Renal pelvis (tissue), 4 donors: ENCODE data around the gene FCHO2. TPM values are rescaled to one million over a fixed set of nuclear protein-coding genes. Genes with fewer than 3 reads are reported as not detected.
"Not testable (repeated sequence)": the region's sequence is repeated elsewhere in the genome, so short reads cannot be mapped to it uniquely, and the experiment has no call there.

Source experiments
- DNase-seq: peaks from one replicate; pipeline ENCODE4 v3.0.0-alpha.2; 2013
- polyA plus RNA-seq, 3 donors: library from polyadenylated mRNA; unstranded; fragments of 120-200 nt; gene quantifications; one replicate each; pipeline ENCODE4 v1.2.1, GENCODE V29; 2013; ENCODE audit not compliant: insufficient read length in 3 of 3

Gene FCHO2
- polyA plus RNA-seq, 3 donors: 23.7 to 37.2 (median 35.2) TPM

DNA sequence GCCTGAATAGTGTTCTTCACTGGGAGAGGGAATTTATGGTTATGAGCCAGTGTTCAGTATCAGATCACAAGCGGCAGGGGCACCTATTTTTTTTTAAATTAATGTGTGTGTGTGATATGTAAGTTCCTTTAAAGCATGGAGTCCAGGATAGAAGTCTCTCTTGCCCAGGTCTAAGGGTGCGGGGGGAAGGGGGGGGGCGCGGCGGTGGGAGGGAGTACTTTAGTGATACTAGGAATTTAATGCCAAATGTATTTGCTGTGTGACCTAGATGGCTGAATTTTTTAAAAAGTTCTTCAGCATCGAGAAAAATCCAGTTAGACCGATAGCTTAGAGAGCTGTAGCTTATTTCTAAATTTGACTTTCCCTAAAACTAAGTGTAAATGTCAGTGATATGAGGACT lies 1.5 kb upstream of the FCHO2 start:
- DNase-seq: no peak

DNA sequence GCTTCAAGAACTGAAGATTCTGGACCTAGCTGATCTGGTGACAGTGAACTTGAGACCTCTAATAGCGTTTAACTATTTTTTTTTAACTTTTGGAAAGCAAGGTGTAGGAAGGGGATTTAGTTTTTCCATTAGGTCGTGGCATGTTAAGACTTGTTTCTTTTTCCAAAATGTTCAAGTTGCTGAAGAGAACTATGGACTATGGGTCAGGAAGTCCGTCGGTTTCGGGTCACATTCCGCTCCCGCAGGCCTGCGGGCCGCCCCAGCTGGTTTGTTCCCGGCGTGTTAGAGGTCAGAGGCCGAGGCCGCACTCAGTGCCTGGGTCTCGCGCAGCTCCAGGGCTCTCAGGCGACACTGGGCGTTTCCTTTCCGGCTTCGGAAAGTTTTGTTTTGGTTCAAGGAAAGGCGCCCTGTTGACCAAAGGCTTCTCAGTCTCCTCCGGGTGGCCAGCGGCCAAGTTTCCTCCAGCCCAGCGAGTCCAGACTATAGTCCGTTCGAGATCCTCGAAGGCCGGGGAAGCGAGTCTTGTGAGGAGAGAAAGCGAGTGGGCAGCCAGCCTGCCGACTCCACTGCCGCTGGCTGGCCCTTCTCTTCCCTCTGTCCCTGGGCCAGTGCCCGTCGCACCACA lies 586 bp upstream of the FCHO2 start:
- peak; percentile 50 for DNase-seq

DNA sequence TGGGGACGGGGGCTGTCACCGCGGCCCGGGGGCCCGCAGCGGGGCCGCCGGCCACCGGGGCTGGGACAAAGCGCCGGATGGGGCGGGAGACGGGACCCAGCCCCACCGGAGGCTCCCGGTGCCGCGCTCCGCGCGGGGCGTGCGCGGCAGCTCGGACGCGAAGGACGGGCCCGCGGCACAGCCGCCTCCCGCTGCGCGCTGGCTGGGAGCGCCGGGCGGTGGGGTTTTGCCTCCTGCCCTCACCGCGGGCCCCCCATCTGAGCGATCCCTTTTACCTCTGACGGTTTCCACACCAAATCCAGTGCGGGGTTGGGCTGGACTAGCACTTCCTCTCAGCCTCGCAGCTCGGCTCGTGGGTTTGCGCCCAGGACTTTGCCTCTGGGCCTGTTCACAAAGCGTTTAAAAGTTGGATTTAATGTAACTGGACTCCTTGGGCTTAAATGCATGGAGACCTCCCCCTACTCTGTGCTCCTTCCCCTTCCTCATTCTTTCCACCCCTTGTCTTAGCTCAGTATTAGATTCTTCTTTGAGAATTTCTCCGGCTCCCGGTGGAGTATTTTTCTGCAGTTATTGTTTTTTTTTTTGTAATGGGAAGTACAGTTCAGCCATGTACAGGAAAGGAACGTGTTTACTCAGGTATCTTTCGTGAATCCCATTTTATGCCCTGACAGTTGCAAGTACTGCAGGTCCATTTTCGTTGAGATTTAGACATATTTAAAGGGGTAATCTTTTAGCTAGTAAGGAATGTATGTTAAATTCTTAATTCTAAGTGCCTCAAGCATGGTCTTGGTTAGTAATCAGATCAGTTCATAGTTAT lies 691 bp downstream of the FCHO2 start:
- DNase-seq: peak; percentile 74

GRCh38 chr5:72957337-72957736 lies 1.5 kb downstream of the FCHO2 start:
- no peak for DNase-seq

GRCh38 chr5:72959257-72959656 lies 3.4 kb downstream of the FCHO2 start:
- DNase-seq: no peak

DNA sequence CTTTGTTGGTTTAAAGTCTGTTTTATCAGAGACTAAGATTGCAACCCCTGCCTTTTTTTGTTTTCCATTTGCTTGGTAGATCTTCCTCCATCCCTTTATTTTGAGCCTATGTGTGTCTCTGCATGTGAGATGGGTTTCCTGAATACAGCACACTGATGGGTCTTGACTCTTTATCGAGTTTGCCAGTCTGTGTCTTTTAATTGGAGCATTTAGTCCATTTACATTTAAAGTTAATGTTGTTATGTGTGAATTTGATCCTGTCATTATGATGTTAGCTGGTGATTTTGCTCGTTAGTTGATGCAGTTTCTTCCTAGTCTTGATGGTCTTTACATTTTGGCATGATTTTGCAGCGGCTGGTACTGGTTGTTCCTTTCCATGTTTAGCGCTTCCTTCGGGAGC lies 18.6 kb downstream of the FCHO2 start:
- DNase-seq: not testable (repeated sequence)

GRCh38 chr5:72976810-72977209 lies 21.0 kb downstream of the FCHO2 start:
- not testable (repeated sequence) for DNase-seq

GRCh38 chr5:72985719-72986118 lies 29.9 kb downstream of the FCHO2 start:
- no peak for DNase-seq

DNA sequence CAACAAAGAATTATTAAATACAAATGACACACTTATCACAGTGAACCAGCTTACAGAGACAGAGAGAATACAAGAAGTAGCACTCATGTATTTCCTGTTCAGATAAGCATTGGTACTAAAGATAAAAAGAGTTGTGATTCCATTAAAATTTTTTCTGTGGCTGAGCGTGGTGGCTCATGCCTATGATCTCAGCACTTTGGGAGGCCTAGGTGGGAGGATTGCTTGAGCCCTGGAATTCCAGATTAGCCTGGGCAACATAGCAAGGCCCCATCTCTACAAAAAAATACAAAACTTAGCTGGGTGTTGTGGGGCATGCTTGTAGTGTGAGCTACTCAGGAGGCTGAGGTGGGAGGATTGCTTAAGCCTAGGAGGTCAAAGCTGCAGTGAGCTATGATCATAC lies 32.9 kb downstream of the FCHO2 start:
- DNase-seq: no peak

DNA sequence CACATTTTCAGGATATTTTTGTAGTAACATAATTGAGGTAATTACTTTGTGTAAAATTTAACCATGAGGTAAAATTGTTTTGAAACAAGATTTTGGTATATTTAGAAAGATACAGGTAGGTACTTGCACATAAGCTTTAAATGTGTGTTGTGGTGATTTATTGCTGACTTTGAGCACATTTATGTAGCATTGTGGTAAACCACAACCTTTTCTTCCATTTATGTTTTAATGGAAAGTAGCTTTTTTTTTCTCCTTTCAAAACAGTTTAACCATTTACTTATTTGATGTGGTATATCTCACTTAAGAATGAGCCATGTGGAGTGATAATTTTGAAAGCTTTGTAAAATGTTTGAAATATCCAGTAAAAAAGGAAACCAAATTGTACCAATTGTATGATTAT lies 35.6 kb downstream of the FCHO2 start:
- DNase-seq: no peak

DNA sequence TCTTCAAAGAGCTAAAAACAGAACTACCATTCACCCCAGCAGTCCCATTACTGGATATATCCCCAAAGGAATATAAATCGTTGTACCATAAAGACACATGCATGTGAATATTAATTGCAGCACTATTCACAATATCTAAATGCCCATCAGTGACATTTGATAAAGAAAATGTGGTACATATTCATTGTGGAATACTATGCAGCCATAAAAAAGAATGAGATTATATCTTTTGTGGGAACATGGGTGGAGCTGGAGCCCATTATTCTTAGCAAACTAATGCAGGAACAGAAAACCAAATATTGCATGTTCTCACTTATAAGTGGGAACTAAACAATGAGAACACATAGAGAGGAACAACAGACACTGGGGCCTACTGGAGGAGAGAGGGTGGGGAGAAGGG lies 38.7 kb downstream of the FCHO2 start:
- DNase-seq: no peak

GRCh38 chr5:72996632-72997031 lies 40.8 kb downstream of the FCHO2 start:
- no peak for DNase-seq

- no peak for DNase-seq
Observed at GRCh38 chr5:72999916-73000315, 44.1 kb downstream of the FCHO2 start.

DNA sequence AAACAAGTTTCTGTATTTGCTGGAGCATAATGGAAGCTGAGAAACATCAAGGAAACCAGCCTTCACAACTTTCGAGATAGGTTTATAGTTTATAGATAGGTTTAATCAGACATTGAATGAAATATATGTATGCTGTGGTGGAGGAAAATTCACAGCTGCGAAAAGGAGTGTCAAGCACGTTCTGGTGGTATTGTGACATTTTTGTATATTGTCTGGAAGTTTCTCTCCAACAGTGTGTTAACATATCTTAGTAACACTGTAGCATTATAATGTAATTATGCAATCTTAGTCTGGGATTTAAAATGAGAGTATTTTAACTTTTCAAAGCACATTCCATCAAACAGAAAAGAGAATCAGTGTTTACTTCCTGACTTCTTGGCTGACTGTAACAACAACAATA lies 50.0 kb downstream of the FCHO2 start:
- no peak for DNase-seq

DNA sequence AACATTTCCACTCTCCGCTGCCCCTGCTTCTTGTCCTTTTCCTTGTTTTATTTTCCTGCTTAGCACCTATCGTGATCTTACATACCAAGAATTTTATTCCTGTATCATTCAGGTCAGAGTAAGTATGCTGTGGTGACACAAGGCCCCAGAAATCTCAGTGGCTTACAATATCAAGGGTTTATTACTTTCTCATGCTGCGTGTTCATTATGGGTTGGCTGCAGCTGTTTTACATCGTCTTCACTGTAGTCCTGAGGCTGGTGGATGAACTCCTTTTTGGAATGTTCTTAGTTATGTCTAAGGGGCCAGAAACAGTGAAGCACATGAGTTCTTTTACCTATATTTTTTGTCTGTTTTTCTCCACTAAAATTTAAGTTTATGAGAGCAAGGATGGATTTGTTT lies 51.2 kb downstream of the FCHO2 start:
- DNase-seq: peak; percentile 20

DNA sequence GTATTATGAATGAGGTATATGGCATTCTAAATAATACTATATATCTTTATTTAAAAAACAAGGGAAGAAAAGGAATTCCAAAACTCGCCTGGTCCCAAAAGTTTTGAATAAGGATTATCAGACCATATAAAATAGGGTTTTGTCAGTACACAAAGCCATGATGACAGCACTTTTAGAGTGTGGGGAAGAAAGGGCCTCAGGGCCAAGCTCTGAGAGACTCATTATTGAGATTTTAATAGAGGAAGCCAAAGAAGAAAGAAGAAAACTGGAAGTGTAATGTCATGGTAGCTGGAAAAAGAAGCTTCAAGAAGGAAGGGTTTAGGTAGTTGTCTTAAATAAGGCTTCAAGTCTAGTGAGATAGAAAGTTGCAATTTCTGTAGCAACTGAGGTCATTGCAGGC lies 53.0 kb downstream of the FCHO2 start:
- no peak for DNase-seq

DNA sequence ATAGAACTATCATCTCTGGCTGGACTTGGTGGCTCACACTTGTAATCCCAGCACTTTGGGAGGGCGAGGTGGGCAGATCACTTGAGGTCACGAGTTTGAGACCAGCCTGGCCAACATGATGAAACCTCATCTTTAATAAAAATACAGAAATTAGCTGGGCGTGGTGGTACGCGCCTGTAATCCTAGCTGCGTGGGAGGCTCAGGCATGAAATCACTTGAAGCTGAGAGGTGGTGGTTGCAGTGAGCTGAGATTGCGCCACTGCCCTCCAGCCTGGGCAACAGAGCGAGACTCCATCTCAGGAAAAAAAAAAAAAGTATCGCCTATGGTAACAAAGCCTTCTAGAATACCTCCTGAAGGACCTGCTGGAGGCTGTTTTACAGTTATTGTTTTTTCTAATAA lies 55.8 kb downstream of the FCHO2 start:
- DNase-seq: not testable (repeated sequence)

- DNase-seq: no peak
Observed at GRCh38 chr5:73018892-73019291, 63.1 kb downstream of the FCHO2 start.

DNA sequence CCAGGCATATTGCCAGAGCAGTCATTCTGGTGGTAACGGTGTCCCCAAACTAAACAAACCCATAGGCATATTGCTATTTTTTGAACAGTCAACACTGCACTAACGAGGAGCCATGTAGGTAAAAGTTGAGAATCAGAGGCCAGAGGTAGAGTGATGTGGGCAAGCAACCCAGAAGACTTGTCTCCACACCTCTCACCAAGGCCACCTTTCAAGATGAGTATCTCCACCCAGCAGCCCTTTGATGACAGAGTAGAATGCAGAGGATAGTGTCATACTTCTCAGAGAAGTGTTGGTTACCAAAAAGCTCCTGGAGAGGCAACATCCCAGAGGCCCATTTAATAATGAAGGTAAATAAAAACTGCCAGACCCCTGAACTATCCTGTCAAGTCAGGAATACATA lies 63.9 kb downstream of the FCHO2 start:
- no peak for DNase-seq

GRCh38 chr5:73022471-73023169 lies 66.8 kb downstream of the FCHO2 start:
- no peak for DNase-seq

DNA sequence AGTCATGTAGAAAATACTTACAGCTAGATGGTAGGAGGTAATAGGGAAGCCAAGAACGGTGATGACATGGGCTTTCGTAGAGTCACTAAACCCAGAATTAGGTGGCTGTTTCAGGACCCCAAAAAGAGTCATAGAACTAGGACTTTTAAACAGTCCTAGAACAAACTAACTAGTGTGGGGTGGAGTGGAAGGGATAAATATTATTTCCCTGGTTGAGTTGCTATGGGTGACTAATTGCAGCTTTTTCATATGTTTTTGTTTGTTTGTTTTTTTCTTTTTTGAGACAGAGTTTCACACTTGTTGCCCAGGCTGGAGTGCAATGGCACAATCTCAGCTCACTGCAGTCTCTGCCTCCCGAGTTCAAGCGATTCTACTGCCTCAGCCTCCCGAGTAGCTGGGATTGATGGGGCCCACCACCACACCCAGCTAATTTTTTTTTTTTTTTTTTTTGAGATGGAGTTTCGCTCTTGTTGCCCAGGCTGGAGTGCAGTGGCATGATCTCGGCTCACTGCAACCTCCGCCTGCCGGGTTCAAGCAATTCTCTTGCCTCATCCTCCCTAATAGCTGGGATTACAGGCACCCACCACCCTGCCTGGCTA lies 69.2 kb downstream of the FCHO2 start:
- not testable (repeated sequence) for DNase-seq

GRCh38 chr5:73027361-73027760 lies 71.5 kb downstream of the FCHO2 start:
- no peak for DNase-seq

DNA sequence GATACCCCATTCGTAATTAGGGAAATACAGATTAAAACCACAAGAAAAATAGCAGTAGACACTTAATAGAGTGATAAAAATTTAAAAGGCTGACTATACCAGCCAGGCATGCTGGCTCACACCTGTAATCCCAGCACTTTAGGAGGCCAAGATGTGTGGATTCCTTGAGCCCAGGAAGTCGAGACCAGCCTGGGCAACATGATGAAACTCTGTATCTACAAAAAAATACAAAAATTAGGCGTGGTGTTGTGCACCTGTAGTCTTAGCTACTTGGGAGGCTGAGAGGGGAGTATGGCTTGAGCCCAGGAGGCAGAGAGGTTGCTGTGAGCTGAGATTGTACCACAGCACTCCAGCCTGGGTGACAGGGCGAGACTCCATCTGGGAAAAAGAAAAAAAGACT lies 72.0 kb downstream of the FCHO2 start:
- no peak for DNase-seq
